ENCODE results near the gene SRBD1.

Gene SRBD1

GRCh38 chr2:45596761-45597160 is 14.3 kb downstream of the SRBD1 start:
- no peak for DNase-seq (ENCODE audit: low read depth)

- no peak for DNase-seq (ENCODE audit: low read depth)
Observed at GRCh38 chr2:45595721-45596435, 15.2 kb downstream of the SRBD1 start.

- DNase-seq (ENCODE audit: low read depth) = no peak
Observed at GRCh38 chr2:45591073-45591472, 20.0 kb downstream of the SRBD1 start.

GRCh38 chr2:45588158-45588829 is 22.8 kb downstream of the SRBD1 start:
- no peak for DNase-seq (ENCODE audit: low read depth)

GRCh38 chr2:45586600-45586999 is 24.5 kb downstream of the SRBD1 start:
- no peak for DNase-seq (ENCODE audit: low read depth)

- no peak for DNase-seq (ENCODE audit: low read depth)
Observed at GRCh38 chr2:45585267-45585861, 25.7 kb downstream of the SRBD1 start.

- DNase-seq (ENCODE audit: low read depth) = no peak
Observed at GRCh38 chr2:45583977-45584376, 27.1 kb downstream of the SRBD1 start.

GRCh38 chr2:45582522-45582921 is 28.5 kb downstream of the SRBD1 start:
- DNase-seq (ENCODE audit: low read depth) = no peak

GRCh38 chr2:45578056-45578843 is 32.8 kb downstream of the SRBD1 start:
- DNase-seq (ENCODE audit: low read depth) = no peak

- no peak for DNase-seq (ENCODE audit: low read depth)
Observed at GRCh38 chr2:45577441-45577840, 33.6 kb downstream of the SRBD1 start.

- DNase-seq (ENCODE audit: low read depth) = no peak
Observed at GRCh38 chr2:45575881-45576280, 35.2 kb downstream of the SRBD1 start.

- no peak for DNase-seq (ENCODE audit: low read depth)
Observed at GRCh38 chr2:45572979-45573378, 38.1 kb downstream of the SRBD1 start.

GRCh38 chr2:45571940-45572339 is 39.1 kb downstream of the SRBD1 start:
- DNase-seq (ENCODE audit: low read depth) = no peak

- no peak for DNase-seq (ENCODE audit: low read depth)
Observed at GRCh38 chr2:45570671-45571334, 40.3 kb downstream of the SRBD1 start.

- DNase-seq (ENCODE audit: low read depth) = no peak
Observed at GRCh38 chr2:45568935-45569334, 42.1 kb downstream of the SRBD1 start.

GRCh38 chr2:45567974-45568789 is 42.9 kb downstream of the SRBD1 start:
- DNase-seq (ENCODE audit: low read depth) = no peak

GRCh38 chr2:45567288-45567963 is 43.6 kb downstream of the SRBD1 start:
- no peak for DNase-seq (ENCODE audit: low read depth)

- no peak for DNase-seq (ENCODE audit: low read depth)
Observed at GRCh38 chr2:45559436-45559835, 51.6 kb downstream of the SRBD1 start.

- no peak for DNase-seq (ENCODE audit: low read depth)
Observed at GRCh38 chr2:45554742-45555140, 56.3 kb downstream of the SRBD1 start.

GRCh38 chr2:45554073-45554741 is 56.9 kb downstream of the SRBD1 start:
- DNase-seq (ENCODE audit: low read depth) = no peak

Measured in activated T-helper 9 cell treated with anti-CD3 and anti-CD28 coated beads, Interleukin-2, amount 50 U/mL, for 16 hours (primary cell).